ENCODE data around the gene GRXCR2.
A peak's percentile ranks its signal among the peaks of the same experiment; 100 is the strongest.

Gene GRXCR2

DNA sequence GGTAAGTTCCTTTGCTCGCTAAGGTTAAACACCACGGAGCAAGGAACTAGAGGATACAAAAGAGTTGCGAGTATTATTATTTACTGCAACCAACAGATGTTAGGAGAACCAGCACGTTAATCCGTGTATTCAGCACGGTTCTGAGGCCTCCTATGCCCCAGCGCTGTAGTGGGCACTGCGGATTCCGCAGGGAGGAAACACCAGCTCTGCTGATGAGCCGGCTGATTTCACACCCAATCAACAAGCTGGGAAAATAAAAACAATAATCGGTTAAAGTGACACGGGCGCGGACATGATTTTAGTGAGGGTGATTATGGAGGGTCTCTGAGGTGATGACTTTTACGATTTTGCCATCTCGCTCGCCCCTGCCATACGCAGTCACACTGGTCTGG lies 37.0 kb downstream of the GRXCR2 start:
- no peak for DNase-seq (ENCODE audit: low spot score)

GRCh38 chr5:145834917-145835847 lies 37.6 kb downstream of the GRXCR2 start, which contains the start of gene PRELID2:
Gene PRELID2 (minus strand): TSS chr5:145835342. CDS start chr5:145835251, 91 bp downstream.
- peak; percentile 61 for DNase-seq (ENCODE audit: low spot score)

DNA sequence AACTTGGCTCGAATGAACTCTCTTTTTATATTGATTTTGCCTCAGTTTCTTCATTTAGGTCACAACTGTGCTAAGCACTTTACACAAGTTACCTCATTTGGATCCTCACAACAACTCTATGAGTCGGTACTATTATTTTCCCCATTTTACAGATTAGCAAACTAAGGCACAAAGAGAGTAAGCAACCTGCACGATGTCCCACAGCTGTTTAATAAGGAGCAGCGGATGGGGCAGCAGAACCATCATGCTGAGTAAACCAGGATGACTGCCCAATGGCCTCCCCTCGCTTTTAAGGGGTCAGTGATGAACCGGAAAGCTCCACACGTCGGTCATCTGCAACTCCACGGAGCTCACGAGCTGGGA lies 38.3 kb downstream of the GRXCR2 start:
- no peak for DNase-seq (ENCODE audit: low spot score)

DNA sequence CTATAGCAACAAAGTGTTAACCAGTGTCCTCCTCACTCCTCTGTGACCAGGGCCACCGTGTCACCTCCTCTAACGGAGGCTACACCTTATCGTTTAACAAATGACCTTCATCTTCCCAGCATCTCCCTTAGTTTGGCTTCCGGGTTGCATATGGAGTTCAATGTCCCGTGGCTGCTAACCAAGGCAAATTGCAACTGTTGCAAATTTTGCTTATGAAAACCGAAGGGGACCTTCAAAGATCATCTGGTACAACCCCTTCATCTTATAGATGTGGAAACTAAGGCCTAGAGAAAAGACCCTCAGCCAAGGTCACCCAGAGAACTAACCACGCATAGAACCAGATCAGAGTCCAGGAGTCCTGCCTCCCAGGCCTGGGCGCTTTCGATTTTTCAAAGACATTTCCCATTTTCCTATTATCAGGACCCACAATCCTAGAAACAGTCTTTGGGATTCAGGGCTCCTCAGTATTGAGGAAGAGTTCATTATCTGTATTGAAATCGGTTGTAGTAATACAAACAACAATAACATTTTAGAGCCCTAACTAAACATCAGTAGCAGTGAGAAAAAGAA lies 39.1 kb downstream of the GRXCR2 start:
- no peak for DNase-seq (ENCODE audit: low spot score)

DNA sequence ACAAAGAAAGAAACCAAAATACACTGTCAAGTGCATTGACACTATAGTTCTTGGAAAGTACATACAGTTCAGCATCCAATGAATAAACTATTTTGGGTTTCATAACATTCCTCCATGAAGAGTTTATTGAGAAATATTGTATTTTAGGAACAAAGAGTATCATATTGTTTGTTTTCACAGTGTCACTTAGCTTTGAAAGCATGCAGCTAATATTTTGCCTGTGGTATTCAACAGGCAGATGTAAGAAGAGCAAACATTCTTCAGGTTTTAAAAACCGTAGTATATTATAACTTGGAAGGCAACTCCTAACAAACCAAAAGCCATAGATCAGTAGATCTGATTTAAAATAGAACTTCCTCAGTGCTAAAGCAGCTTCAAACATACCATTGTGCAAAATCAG lies 42.2 kb downstream of the GRXCR2 start:
- DNase-seq (ENCODE audit: low spot score), result peak; percentile 5

DNA sequence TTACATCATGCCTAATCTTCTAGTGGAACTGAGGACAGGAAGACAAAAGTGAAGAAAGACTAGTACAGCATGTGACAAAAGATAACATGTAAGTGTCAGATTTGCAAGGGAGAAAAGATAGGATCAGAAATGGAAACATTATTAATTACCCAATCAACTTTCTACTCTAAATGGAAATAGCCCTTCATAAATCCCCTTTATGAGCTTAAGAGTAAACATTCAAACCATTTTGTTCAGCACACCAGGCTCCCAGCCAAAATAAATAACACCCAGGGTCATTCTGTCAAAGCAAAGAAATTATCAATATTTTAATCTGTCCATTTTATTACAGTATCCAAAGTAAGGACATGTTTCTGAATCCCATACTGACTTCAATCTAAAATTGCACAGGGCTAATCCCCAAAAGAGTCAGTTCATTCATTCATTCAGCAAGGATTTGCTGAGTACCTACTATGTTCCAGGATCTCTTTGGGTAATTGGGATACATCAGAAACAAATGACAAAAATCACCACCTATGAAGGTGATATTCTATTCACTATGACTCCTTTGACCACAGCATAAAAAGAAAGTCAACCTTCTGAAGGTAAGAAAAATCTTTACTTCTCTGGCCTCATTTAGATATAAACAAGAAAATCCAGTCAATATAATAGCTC lies 43.0 kb downstream of the GRXCR2 start:
- no peak for DNase-seq (ENCODE audit: low spot score)

- DNase-seq (ENCODE audit: low spot score), result no peak
Observed at GRCh38 chr5:145826895-145827674, 45.7 kb downstream of the GRXCR2 start.

- DNase-seq (ENCODE audit: low spot score), result peak; percentile 17
Observed at GRCh38 chr5:145825751-145826180, 47.0 kb downstream of the GRXCR2 start.

DNA sequence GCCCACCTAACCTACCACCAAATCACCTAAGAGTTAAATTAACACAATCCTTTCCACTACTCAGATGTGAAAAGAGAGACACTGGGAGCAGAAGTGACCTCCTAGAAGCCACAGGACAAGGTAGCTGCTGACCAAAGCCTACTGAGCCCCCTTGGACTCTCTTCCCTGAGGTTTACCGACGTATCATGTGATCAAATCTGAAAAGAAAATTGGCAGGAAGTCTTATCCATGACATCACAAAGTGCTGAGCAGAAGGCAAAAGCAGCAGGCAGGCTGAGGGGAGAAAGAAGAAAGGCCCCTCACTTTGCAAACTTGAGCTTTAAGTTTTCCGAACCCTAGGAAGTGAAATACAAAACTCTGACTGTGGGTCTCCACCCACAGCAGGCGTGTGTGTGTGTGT lies 48.8 kb downstream of the GRXCR2 start:
- DNase-seq (ENCODE audit: low spot score), result no peak

GRCh38 chr5:145818604-145819003 lies 54.2 kb downstream of the GRXCR2 start:
- no peak for DNase-seq (ENCODE audit: low spot score)

GRCh38 chr5:145812877-145813276 lies 59.9 kb downstream of the GRXCR2 start:
- DNase-seq (ENCODE audit: low spot score), result no peak

DNA sequence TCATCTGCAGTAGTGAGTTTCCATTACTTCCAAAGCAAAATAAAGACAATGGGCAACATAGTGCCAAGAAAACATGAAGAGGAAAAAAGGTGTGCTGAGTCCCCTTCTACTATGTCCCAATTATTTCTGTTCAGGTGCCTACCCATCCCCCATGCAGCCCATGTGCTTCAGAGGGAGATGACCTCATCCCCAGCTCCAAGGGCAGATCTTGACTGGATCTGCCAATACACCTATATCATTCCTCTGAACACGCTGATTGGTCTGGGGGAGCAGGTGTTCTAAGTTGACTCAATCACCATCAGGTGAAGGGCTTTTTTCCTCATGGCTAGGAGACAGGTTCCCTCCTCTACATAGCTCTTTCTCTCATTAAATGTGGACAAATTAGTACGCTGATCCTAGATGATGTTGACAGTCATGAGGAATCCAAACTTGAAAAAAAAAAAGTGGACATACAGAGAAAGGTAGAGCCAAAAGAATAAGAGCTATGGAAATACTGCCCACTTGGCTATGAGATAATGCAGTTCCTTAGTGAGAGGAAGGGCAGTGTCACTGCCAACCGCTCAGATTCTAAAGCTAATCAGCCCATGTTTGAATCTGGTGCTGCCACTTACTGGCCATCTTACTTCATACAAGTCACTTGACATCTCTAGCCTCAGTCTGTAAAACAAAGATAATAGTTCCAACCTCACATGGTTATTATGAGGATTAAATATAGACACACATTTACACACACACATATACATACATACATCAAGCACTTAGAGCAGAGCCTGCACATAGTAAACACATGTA lies 60.8 kb downstream of the GRXCR2 start:
- peak; percentile 9 for DNase-seq (ENCODE audit: low spot score)

Measured in hepatic stellate cell (primary cell).